HepG2 (cell line): Measurements from ENCODE around the gene LZTR1. TPM values are rescaled to one million over a fixed set of nuclear protein-coding genes. Genes with fewer than 3 reads are reported as not detected.

Experiments used
- ASH2L ChIP-seq: fragments of 300-600, 200-600 bp; sonication (generic); IDR thresholded peaks from 2 replicates; pipeline ENCODE4 v1.7.0; 2017; ENCODE audit warnings: low read depth, mild to moderate bottlenecking, moderate library complexity, mixed read lengths, low read length; ENCODE audit not compliant: insufficient read length
- EHMT2 ChIP-seq: fragments of 200-600 bp; sonication (generic); IDR thresholded peaks from 2 replicates; pipeline ENCODE4 v1.7.0; 2017; ENCODE audit warnings: antibody characterized with exemption, low read depth, low read length, borderline replicate concordance
- FOXK1 ChIP-seq: sonication (generic); formaldehyde crosslinking; IDR thresholded peaks from 2 replicates; pipeline ENCODE4 v1.4.0; 2020; ENCODE audit warnings: low read depth, missing genetic modification reagents, borderline replicate concordance
- MEF2D ChIP-seq: sonication (generic); formaldehyde crosslinking; IDR thresholded peaks from 2 replicates; pipeline ENCODE4 v1.5.1; 2020; ENCODE audit warnings: mild to moderate bottlenecking, missing genetic modification reagents
- MTA1 ChIP-seq: sonication (generic); formaldehyde crosslinking; IDR thresholded peaks from 2 replicates; pipeline ENCODE4 v1.4.0; 2020; ENCODE audit warnings: missing genetic modification reagents, mild to moderate bottlenecking, borderline replicate concordance
- MXI1 ChIP-seq: IDR thresholded peaks from 3 replicates; pipeline ENCODE4 v1.6.1; 2012; ENCODE audit warnings: low read depth, low read length, inconsistent platforms, borderline replicate concordance
- polyA plus RNA-seq, 8 experiments: library from polyadenylated mRNA; depleted of rRNA in 3 of 8; stranded (reverse) in 7 of 8; unstranded in 1 of 8; fragments of >200 nt; fragmentation: Illumina TruSeq in 4 of 8; extraction: Trizol in 4 of 8; gene quantifications; 2 replicates each; pipeline versions ENCODE4 v1.2.1 to v1.2.3, GENCODE V29; 2011 to 2016; ENCODE audit warnings: low read depth in 4 of 8, missing spikeins in 1 of 8, mixed read lengths in 1 of 8; ENCODE audit not compliant: insufficient read depth in 1 of 8
- total RNA-seq, 5 experiments: library from RNA; depleted of rRNA; stranded (reverse); fragments of >200 nt; fragmentation: Illumina TruSeq; extraction: Trizol; gene quantifications; 2 replicates each; pipeline ENCODE4 v1.2.3, GENCODE V29; 2016; ENCODE audit warnings: low read depth in 1 of 5
- TF ChIP-seq, protein P1 (sequence below): sonication (generic); formaldehyde crosslinking; IDR thresholded peaks from 2 replicates; pipeline ENCODE4 v1.8.1; 2023; ENCODE audit warnings: mild to moderate bottlenecking, inconsistent platforms, moderate library complexity, missing genetic modification reagents, borderline replicate concordance
- TF ChIP-seq, protein P2 (sequence below): sonication (generic); formaldehyde crosslinking; conservative IDR thresholded peaks from 2 replicates; pipeline ENCODE4 v1.8.0; 2022; ENCODE audit warnings: low read depth, missing genetic modification reagents
- TF ChIP-seq, protein P3 (sequence below), 2 experiments: sonication (generic) in 1 of 2; formaldehyde crosslinking in 1 of 2; IDR thresholded peaks; 2 replicates each; pipeline versions ENCODE4 v1.5.1 to v1.6.1; 2011 to 2020; ENCODE audit warnings: borderline replicate concordance in 1 of 2, low read depth in 1 of 2, low read length in 1 of 2, mild to moderate bottlenecking in 1 of 2, missing genetic modification reagents in 1 of 2, moderate library complexity in 1 of 2
- TF ChIP-seq, protein P4 (sequence below): sonication (generic); formaldehyde crosslinking; IDR thresholded peaks from 2 replicates; pipeline ENCODE4 v1.4.0; 2020; ENCODE audit warnings: missing genetic modification reagents
- TF ChIP-seq, protein P5 (sequence below): sonication (generic); formaldehyde crosslinking; IDR thresholded peaks from 2 replicates; pipeline ENCODE4 v1.5.1; 2020; ENCODE audit warnings: missing genetic modification reagents, mild to moderate bottlenecking, borderline replicate concordance
- TF ChIP-seq, protein P6 (sequence below): sonication (generic); formaldehyde crosslinking; IDR thresholded peaks from 2 replicates; pipeline ENCODE4 v1.4.0; 2020; ENCODE audit warnings: missing genetic modification reagents
- TF ChIP-seq, protein P7 (sequence below): sonication (generic); formaldehyde crosslinking; IDR thresholded peaks from 2 replicates; pipeline ENCODE4 v1.8.0; 2022; ENCODE audit warnings: low read depth, missing genetic modification reagents

The LZTR1 gene
- total and polyA plus RNA-seq, 2 of the 13 experiments (the other 11 are each of a cell fraction or from before 2014, with no cell fraction given) = 21.8 to 22.4 TPM

DNA sequence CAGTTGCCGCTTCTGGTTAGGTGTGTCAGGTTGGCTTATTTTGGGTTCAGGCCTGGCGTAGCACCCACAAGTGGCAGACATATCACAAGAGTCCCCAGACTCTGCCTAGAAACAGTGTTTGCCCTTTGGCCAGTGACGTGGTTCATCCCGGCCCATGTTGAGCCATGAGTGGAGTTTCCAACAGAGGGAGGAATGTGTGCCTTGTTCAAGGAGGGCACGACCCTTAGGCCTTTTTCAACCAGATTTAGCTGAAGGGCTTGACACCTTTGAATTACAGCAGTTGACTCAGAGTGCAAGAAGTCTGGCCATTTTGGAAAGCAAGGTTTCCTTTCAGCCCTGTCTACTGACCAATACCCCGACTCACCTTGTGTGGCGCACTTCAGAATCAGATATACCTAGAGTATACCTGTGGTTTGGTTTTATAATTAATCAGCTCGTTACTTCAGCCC, 30.1 kb upstream of the LZTR1 start (continued):
- TF ChIP-seq, protein P1, sequence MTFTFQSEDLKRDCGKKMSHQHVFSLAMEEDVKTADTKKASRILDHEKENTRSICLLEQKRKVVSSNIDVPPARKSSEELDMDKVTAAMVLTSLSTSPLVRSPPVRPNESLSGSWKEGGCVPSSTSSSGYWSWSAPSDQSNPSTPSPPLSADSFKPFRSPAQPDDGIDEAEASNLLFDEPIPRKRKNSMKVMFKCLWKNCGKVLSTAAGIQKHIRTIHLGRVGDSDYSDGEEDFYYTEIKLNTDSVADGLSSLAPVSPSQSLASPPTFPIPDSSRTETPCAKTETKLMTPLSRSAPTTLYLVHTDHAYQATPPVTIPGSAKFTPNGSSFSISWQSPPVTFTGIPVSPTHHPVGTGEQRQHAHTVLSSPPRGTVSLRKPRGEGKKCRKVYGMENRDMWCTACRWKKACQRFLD (CRISPR knock-in tag) = no peak
- TF ChIP-seq, protein P2, sequence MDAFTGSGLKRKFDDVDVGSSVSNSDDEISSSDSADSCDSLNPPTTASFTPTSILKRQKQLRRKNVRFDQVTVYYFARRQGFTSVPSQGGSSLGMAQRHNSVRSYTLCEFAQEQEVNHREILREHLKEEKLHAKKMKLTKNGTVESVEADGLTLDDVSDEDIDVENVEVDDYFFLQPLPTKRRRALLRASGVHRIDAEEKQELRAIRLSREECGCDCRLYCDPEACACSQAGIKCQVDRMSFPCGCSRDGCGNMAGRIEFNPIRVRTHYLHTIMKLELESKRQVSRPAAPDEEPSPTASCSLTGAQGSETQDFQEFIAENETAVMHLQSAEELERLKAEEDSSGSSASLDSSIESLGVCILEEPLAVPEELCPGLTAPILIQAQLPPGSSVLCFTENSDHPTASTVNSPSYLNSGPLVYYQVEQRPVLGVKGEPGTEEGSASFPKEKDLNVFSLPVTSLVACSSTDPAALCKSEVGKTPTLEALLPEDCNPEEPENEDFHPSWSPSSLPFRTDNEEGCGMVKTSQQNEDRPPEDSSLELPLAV (CRISPR knock-in tag) = no peak
- TF ChIP-seq FOXK1 (no peak), MTA1 (CRISPR knock-in tag) (0 out of 2 replicates have a peak, but pooled peaks have one; percentile 58), ASH2L (peak; percentile 38), MEF2D (CRISPR knock-in tag) (0 out of 2 replicates have a peak, but pooled peaks have one; percentile 9), EHMT2 (no peak), MXI1 (peak; percentile 26; the same call in 1 of the 3 replicates)
- TF ChIP-seq, protein P3, sequence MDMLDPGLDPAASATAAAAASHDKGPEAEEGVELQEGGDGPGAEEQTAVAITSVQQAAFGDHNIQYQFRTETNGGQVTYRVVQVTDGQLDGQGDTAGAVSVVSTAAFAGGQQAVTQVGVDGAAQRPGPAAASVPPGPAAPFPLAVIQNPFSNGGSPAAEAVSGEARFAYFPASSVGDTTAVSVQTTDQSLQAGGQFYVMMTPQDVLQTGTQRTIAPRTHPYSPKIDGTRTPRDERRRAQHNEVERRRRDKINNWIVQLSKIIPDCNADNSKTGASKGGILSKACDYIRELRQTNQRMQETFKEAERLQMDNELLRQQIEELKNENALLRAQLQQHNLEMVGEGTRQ (IDR thresholded peaks at IDR 0.05; ENCODE audit: low read depth, low read length) = no peak
- TF ChIP-seq, protein P3 (CRISPR knock-in tag; IDR thresholded peaks at IDR 0.05; ENCODE audit: borderline replicate concordance) = no peak
- TF ChIP-seq, protein P4, sequence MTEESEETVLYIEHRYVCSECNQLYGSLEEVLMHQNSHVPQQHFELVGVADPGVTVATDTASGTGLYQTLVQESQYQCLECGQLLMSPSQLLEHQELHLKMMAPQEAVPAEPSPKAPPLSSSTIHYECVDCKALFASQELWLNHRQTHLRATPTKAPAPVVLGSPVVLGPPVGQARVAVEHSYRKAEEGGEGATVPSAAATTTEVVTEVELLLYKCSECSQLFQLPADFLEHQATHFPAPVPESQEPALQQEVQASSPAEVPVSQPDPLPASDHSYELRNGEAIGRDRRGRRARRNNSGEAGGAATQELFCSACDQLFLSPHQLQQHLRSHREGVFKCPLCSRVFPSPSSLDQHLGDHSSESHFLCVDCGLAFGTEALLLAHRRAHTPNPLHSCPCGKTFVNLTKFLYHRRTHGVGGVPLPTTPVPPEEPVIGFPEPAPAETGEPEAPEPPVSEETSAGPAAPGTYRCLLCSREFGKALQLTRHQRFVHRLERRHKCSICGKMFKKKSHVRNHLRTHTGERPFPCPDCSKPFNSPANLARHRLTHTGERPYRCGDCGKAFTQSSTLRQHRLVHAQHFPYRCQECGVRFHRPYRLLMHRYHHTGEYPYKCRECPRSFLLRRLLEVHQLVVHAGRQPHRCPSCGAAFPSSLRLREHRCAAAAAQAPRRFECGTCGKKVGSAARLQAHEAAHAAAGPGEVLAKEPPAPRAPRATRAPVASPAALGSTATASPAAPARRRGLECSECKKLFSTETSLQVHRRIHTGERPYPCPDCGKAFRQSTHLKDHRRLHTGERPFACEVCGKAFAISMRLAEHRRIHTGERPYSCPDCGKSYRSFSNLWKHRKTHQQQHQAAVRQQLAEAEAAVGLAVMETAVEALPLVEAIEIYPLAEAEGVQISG = peak; percentile 20; the same call in 1 of the 2 replicates
- TF ChIP-seq, protein P5, sequence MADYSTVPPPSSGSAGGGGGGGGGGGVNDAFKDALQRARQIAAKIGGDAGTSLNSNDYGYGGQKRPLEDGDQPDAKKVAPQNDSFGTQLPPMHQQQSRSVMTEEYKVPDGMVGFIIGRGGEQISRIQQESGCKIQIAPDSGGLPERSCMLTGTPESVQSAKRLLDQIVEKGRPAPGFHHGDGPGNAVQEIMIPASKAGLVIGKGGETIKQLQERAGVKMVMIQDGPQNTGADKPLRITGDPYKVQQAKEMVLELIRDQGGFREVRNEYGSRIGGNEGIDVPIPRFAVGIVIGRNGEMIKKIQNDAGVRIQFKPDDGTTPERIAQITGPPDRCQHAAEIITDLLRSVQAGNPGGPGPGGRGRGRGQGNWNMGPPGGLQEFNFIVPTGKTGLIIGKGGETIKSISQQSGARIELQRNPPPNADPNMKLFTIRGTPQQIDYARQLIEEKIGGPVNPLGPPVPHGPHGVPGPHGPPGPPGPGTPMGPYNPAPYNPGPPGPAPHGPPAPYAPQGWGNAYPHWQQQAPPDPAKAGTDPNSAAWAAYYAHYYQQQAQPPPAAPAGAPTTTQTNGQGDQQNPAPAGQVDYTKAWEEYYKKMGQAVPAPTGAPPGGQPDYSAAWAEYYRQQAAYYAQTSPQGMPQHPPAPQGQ = no peak
- TF ChIP-seq, protein P6, sequence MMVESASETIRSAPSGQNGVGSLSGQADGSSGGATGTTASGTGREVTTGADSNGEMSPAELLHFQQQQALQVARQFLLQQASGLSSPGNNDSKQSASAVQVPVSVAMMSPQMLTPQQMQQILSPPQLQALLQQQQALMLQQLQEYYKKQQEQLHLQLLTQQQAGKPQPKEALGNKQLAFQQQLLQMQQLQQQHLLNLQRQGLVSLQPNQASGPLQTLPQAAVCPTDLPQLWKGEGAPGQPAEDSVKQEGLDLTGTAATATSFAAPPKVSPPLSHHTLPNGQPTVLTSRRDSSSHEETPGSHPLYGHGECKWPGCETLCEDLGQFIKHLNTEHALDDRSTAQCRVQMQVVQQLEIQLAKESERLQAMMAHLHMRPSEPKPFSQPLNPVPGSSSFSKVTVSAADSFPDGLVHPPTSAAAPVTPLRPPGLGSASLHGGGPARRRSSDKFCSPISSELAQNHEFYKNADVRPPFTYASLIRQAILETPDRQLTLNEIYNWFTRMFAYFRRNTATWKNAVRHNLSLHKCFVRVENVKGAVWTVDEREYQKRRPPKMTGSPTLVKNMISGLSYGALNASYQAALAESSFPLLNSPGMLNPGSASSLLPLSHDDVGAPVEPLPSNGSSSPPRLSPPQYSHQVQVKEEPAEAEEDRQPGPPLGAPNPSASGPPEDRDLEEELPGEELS (CRISPR knock-in tag) = 0 out of 2 replicates have a peak, but pooled peaks have one; percentile 45
- TF ChIP-seq, protein P7, sequence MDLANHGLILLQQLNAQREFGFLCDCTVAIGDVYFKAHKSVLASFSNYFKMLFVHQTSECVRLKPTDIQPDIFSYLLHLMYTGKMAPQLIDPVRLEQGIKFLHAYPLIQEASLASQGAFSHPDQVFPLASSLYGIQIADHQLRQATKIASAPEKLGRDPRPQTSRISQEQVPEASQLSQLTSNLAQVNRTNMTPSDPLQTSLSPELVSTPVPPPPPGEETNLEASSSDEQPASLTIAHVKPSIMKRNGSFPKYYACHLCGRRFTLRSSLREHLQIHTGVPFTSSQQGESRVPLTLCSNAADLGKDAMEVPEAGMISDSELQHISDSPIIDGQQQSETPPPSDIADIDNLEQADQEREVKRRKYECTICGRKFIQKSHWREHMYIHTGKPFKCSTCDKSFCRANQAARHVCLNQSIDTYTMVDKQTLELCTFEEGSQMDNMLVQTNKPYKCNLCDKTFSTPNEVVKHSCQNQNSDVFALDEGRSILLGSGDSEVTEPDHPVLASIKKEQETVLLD (CRISPR knock-in tag) = no peak
